ENCODE data around the gene PAGE1. TPM values are rescaled to one million over a fixed set of nuclear protein-coding genes. Genes with fewer than 3 reads are reported as not detected.

PAGE1 gene
- total RNA-seq, 1 donor from 2014 or later: not detected

- no peak for DNase-seq (ENCODE audit: low spot score)
- intact Hi-C loops (cut with DNase I): no loop called here
Observed at GRCh38 chrX:49644991-49645637, 50.7 kb downstream of the PAGE1 start.

Other genes with a start within 250 kb of the PAGE1 start
- gene GAGE12C, start 163.8 kb downstream of the PAGE1 start, total RNA-seq: not detected
- gene GAGE12D, start 154.3 kb downstream of the PAGE1 start, total RNA-seq: not detected
- gene GAGE12E, start 144.7 kb downstream of the PAGE1 start, total RNA-seq: not detected
- gene GAGE12F, start 135.1 kb downstream of the PAGE1 start, total RNA-seq: not detected
- gene GAGE12G, start 125.6 kb downstream of the PAGE1 start, total RNA-seq: not detected
- not detected for gene GAGE12H, start 116.0 kb downstream of the PAGE1 start, total RNA-seq
- gene GAGE2A, start 106.5 kb downstream of the PAGE1 start, total RNA-seq: not detected
- gene GAGE1, start 97.0 kb downstream of the PAGE1 start, total RNA-seq: not detected
- gene PAGE4, start 133.3 kb upstream of the PAGE1 start, total RNA-seq: not detected
- gene USP27X, start 183.5 kb upstream of the PAGE1 start, total RNA-seq: 2.3 TPM
- gene CLCN5, start 226.6 kb upstream of the PAGE1 start, total RNA-seq: 2.1 TPM